Smooth muscle cell (in vitro differentiated cells): ENCODE data around the gene RAPGEF4. TPM values are rescaled to one million over a fixed set of nuclear protein-coding genes. Genes with fewer than 3 reads are reported as not detected.

Experiments used
- DNase-seq: peaks from one replicate; lab custom pipeline; 2025; ENCODE audit not compliant: unreplicated experiment; lab: John Stamatoyannopoulos, UW
- H2AFZ ChIP-seq: fragments of 200-600 bp; sonication (generic); 2 replicates; pipeline ENCODE4 v1.6.0; 2016; ENCODE audit warnings: antibody characterized with exemption, low read depth, mild to moderate bottlenecking
- H3F3A ChIP-seq: fragments of 200-600 bp; sonication (generic); 2 replicates; pipeline ENCODE4 v1.6.0; 2017; ENCODE audit warnings: antibody characterized with exemption, low read depth
- H3K27ac ChIP-seq: fragments of 200-600 bp; sonication (generic); 2 replicates; pipeline ENCODE4 v1.5.1; 2016; ENCODE audit warnings: low read depth, mild to moderate bottlenecking
- H3K27me3 ChIP-seq: fragments of 200-600 bp; sonication (generic); 2 replicates; pipeline ENCODE4 v1.6.1; 2016; ENCODE audit warnings: low read depth, mild to moderate bottlenecking
- H3K36me3 ChIP-seq: fragments of 200-600 bp; sonication (generic); 2 replicates; pipeline ENCODE4 v1.5.1; 2016; ENCODE audit warnings: low read depth
- H3K4me1 ChIP-seq: fragments of 200-600 bp; sonication (generic); 2 replicates; pipeline ENCODE4 v1.5.1; 2016; ENCODE audit warnings: low read depth
- H3K4me2 ChIP-seq: fragments of 200-600 bp; sonication (generic); 2 replicates; pipeline ENCODE4 v1.6.0; 2016; ENCODE audit warnings: mild to moderate bottlenecking
- H3K4me3 ChIP-seq: fragments of 200-600 bp; sonication (generic); 2 replicates; pipeline ENCODE4 v1.5.1; 2016; ENCODE audit warnings: mild to moderate bottlenecking
- H3K79me2 ChIP-seq: fragments of 200-600 bp; sonication (generic); 2 replicates; pipeline ENCODE4 v1.6.0; 2016; ENCODE audit warnings: low read depth, mild to moderate bottlenecking
- H3K9ac ChIP-seq: fragments of 200-600 bp; sonication (generic); 2 replicates; pipeline ENCODE4 v1.6.0; 2016; ENCODE audit warnings: low read depth
- H3K9me3 ChIP-seq: fragments of 200-600 bp; sonication (generic); replicated peaks from 2 replicates; pipeline ENCODE4 v1.5.1; 2016; ENCODE audit warnings: low read depth
- H4K20me1 ChIP-seq: fragments of 200-600 bp; sonication (generic); 2 replicates; pipeline ENCODE4 v1.6.0; 2016; ENCODE audit warnings: low read depth
- CTCF ChIP-seq: fragments of 200-600 bp; sonication (generic); IDR thresholded peaks from 2 replicates; pipeline ENCODE4 v1.5.1; 2017; ENCODE audit warnings: borderline replicate concordance, mild to moderate bottlenecking, antibody characterized with exemption; ENCODE audit not compliant: insufficient read depth, poor library complexity, severe bottlenecking
- WGBS: methylation state at CpG from one replicate; pipeline ENCODE4 v1.1.7; 2016; ENCODE audit warnings: low lambda C conversion rate; 5-methylcytosine and 5-hydroxymethylcytosine counted together
- polyA plus RNA-seq: library from polyadenylated mRNA; unstranded; fragments of >200 nt; fragmentation: Nextera tagmentation; extraction: Ambion mirVana; gene quantifications from 2 replicates; pipeline ENCODE4 v1.2.1, GENCODE V29; 2016
- total RNA-seq: library from RNA; depleted of rRNA; stranded (reverse); fragments of >200 nt; gene quantifications from 2 replicates; pipeline ENCODE4 v1.2.3, GENCODE V29; 2014

RAPGEF4 gene
- total and polyA plus RNA-seq, 2 experiments from 2014 or later, result 0.35 to 2.7 TPM

DNA sequence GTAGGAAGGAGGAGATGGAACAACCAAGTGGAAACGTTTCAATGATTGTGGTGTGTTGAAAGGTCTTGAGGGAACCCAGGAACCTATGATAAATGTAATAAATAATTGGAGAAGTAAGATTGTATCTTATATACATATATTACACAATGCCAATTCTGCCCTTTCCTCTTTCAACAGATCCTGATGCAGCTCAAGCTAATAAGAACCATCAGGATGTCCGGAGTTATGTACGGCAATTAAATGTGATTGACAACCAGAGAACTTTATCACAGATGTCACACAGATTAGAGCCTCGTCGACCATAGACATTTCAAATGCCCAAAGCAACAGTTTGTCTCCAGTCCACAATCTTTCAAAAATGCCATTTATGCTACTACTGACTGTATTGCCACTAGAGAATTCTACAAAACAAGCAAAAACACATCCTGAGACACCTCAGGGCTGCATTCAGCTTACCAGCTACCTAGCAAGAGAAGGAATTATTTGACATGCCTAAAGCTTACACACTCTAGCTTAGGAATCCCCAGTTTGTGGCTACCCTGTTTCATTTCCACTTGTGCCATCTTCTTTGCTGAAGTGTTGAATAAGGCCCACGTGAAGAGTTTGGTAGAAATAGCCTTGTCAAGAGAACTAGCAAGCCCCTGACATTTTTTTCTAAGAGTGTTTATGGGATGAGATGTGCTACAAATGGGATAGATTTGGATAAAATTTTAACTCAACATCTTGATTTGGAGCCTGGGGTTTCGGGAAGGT lies 316.0 kb downstream of the RAPGEF4 start:
- Histone ChIP-seq H3K9me3 (no peaks in the 10 kb centered on the region), H3K9ac (no peak overlapping the region), H3K4me2 (no peak overlapping the region), H3F3A (peaks cover 14% of the 10 kb centered on the region), H3K4me1 (peaks cover 11% of the 10 kb centered on the region), H3K27ac (peak overlapping the region; percentile 1), H3K27me3 (no peaks in the 10 kb centered on the region), H3K4me3 (no peak overlapping the region), H3K36me3 (no peaks in the 10 kb centered on the region), H4K20me1 (no peaks in the 10 kb centered on the region), H3K79me2 (no peaks in the 10 kb centered on the region), H2AFZ (no peak overlapping the region)
- TF ChIP-seq CTCF, result no peak
- DNase-seq, result no peak
- 54% methylated on average over 7 of the region's 7 CpGs for WGBS

- Histone ChIP-seq H3K9me3 (no peaks in the 10 kb centered on the region), H4K20me1 (no peaks in the 10 kb centered on the region), H3K79me2 (no peaks in the 10 kb centered on the region), H3K27me3 (no peaks in the 10 kb centered on the region), H3K9ac (no peak overlapping the region), H3F3A (peaks cover 14% of the 10 kb centered on the region), H3K27ac (no peak overlapping the region), H3K4me2 (no peak overlapping the region), H3K4me1 (peaks cover 11% of the 10 kb centered on the region), H3K36me3 (no peaks in the 10 kb centered on the region), H2AFZ (no peak overlapping the region), H3K4me3 (no peak overlapping the region)
- 74% methylated on average over 3 of the region's 3 CpGs for WGBS
- DNase-seq, result no peak
- no peak for TF ChIP-seq CTCF
Observed at GRCh38 chr2:173053043-173053699, 317.5 kb downstream of the RAPGEF4 start.

GRCh38 chr2:173054466-173054865 lies 318.8 kb downstream of the RAPGEF4 start:
- no peaks in the 10 kb centered on the region for H4K20me1 ChIP-seq
- H3F3A ChIP-seq, result peaks cover 14% of the 10 kb centered on the region
- no peaks in the 10 kb centered on the region for H3K27me3 ChIP-seq
- no peak for DNase-seq
- H3K9ac ChIP-seq, result no peak overlapping the region
- no peaks in the 10 kb centered on the region for H3K79me2 ChIP-seq
- H3K36me3 ChIP-seq, result no peaks in the 10 kb centered on the region
- TF ChIP-seq CTCF, result no peak
- no peaks in the 10 kb centered on the region for H3K9me3 ChIP-seq
- 69% methylated on average over 3 of the region's 3 CpGs for WGBS
- H3K27ac ChIP-seq, result peak overlapping the region; percentile 14
- peaks cover 11% of the 10 kb centered on the region for H3K4me1 ChIP-seq
- H3K4me3 ChIP-seq, result no peak overlapping the region
- H3K4me2 ChIP-seq, result peak overlapping the region; percentile 33
- no peak overlapping the region for H2AFZ ChIP-seq
